Neural cell (in vitro differentiated cells): ENCODE measurements around the gene MAPK8IP2.

Source experiments
- EP300 ChIP-seq: fragments of 450-650 bp; conservative IDR thresholded peaks from 2 replicates; pipeline ENCODE4 v1.6.1; 2014; ENCODE audit warnings: antibody characterized with exemption, mild to moderate bottlenecking, moderate library complexity; ENCODE audit not compliant: poor library complexity, severe bottlenecking
- EZH2 ChIP-seq: fragments of 200-600, 300-800 bp; shearing (Covaris generic), sonication (generic); IDR thresholded peaks from 2 replicates; pipeline ENCODE4 v1.6.1; 2014; ENCODE audit warnings: antibody characterized with exemption, low read length, borderline replicate concordance, mild to moderate bottlenecking; ENCODE audit not compliant: insufficient read depth, poor library complexity, severe bottlenecking
- MXI1 ChIP-seq: fragments of 450-650 bp; conservative IDR thresholded peaks from 2 replicates; pipeline ENCODE4 v1.6.1; 2014; ENCODE audit warnings: antibody characterized with exemption, mild to moderate bottlenecking; ENCODE audit not compliant: poor library complexity, severe bottlenecking
- POLR2AphosphoS5 ChIP-seq: IDR thresholded peaks from 2 replicates; pipeline ENCODE4 v1.6.1; 2012
- RAD21 ChIP-seq: fragments of 450-650 bp; conservative IDR thresholded peaks from 2 replicates; pipeline ENCODE4 v1.6.1; 2014; ENCODE audit warnings: antibody characterized with exemption, mild to moderate bottlenecking, moderate library complexity
- TAF1 ChIP-seq: IDR thresholded peaks from 2 replicates; pipeline ENCODE4 v1.6.1; 2012; ENCODE audit warnings: low read depth
- TF ChIP-seq, protein P1 (sequence below): fragments of 450-650 bp; IDR thresholded peaks from 2 replicates; pipeline ENCODE4 v1.5.1; 2014; ENCODE audit warnings: antibody characterized with exemption, mild to moderate bottlenecking, moderate library complexity; ENCODE audit not compliant: poor library complexity, severe bottlenecking

- no peak for TF ChIP-seq EZH2
- TF ChIP-seq, protein P1, sequence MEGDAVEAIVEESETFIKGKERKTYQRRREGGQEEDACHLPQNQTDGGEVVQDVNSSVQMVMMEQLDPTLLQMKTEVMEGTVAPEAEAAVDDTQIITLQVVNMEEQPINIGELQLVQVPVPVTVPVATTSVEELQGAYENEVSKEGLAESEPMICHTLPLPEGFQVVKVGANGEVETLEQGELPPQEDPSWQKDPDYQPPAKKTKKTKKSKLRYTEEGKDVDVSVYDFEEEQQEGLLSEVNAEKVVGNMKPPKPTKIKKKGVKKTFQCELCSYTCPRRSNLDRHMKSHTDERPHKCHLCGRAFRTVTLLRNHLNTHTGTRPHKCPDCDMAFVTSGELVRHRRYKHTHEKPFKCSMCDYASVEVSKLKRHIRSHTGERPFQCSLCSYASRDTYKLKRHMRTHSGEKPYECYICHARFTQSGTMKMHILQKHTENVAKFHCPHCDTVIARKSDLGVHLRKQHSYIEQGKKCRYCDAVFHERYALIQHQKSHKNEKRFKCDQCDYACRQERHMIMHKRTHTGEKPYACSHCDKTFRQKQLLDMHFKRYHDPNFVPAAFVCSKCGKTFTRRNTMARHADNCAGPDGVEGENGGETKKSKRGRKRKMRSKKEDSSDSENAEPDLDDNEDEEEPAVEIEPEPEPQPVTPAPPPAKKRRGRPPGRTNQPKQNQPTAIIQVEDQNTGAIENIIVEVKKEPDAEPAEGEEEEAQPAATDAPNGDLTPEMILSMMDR = no peak
- TF ChIP-seq POLR2AphosphoS5 = no peak
- TF ChIP-seq EP300 = no peak
- no peak for TF ChIP-seq TAF1
- TF ChIP-seq RAD21 = no peak
- no peak for TF ChIP-seq MXI1
Observed at GRCh38 chr22:50564289-50564688, 36.3 kb upstream of the MAPK8IP2 start.
